ENCODE measurements around the gene SOBP. TPM values are rescaled to one million over a fixed set of nuclear protein-coding genes. Genes with fewer than 3 reads are reported as not detected.

The SOBP gene
- 10.2 and 15.4 TPM in 2 replicates for total RNA-seq

GRCh38 chr6:107489636-107490565 lies at the start of gene SOBP:
SOBP (plus strand) TSS chr6:107490117; CDS start chr6:107490617, 500 bp downstream.

GRCh38 chr6:107459283-107460082 lies 30.4 kb upstream of the SOBP start, which contains the start of gene PDSS2:
PDSS2 (minus strand) TSS chr6:107459564; CDS start chr6:107459285, 279 bp downstream.

Other genes with a start within 250 kb of the SOBP start
- gene PDSS2, start 30.6 kb upstream of the SOBP start, total RNA-seq = 17.0 and 19.5 TPM in 2 replicates

Data from uterine smooth muscle cell (primary cell).